ENCODE data around the gene ROR2.

- no peak for TF ChIP-seq POLR2A (IDR thresholded peaks at IDR 0.05)
- no peak for TF ChIP-seq CTCF (IDR thresholded peaks at IDR 0.05)
Observed at GRCh38 chr9:91522481-91522880, 427.5 kb downstream of the ROR2 start.
